HL-60/S4 (cell line): ENCODE results near the gene CTU2.

Source experiments
- in situ Hi-C: fragments of 300-500 bp; cut with MboI; formaldehyde crosslinking; loops from 2 replicates; pipeline ENCODE4 v1.14.3; 2022; ENCODE audit warnings: low sequenced_read_pairs

The CTU2 gene

GRCh38 chr16:88726408-88726749, 20.1 kb downstream of the CTU2 start:
- in situ Hi-C loops, result no loop called here

GRCh38 chr16:88726981-88727380, 20.7 kb downstream of the CTU2 start:
- in situ Hi-C loops, result no loop called here

GRCh38 chr16:88727871-88728270, 21.6 kb downstream of the CTU2 start:
- in situ Hi-C loops, result no loop called here

- in situ Hi-C loops, result no loop called here
Measured at GRCh38 chr16:88730632-88731607, 24.6 kb downstream of the CTU2 start.

GRCh38 chr16:88731699-88732098, 25.4 kb downstream of the CTU2 start:
- in situ Hi-C loops, result no loop called here

GRCh38 chr16:88732172-88732960, 26.1 kb downstream of the CTU2 start:
- in situ Hi-C loops, result no loop called here

- in situ Hi-C loops, result no loop called here
Measured at GRCh38 chr16:88732961-88733294, 26.6 kb downstream of the CTU2 start.

- in situ Hi-C loops, result no loop called here
Measured at GRCh38 chr16:88733630-88734360, 27.5 kb downstream of the CTU2 start.

GRCh38 chr16:88734361-88734728, 28.0 kb downstream of the CTU2 start:
- in situ Hi-C loops, result no loop called here

GRCh38 chr16:88735121-88735520, 28.8 kb downstream of the CTU2 start:
- in situ Hi-C loops, result no loop called here

- in situ Hi-C loops, result no loop called here
Measured at GRCh38 chr16:88735616-88736015, 29.3 kb downstream of the CTU2 start.

- in situ Hi-C loops, result no loop called here
Measured at GRCh38 chr16:88736088-88736487, 29.8 kb downstream of the CTU2 start.

GRCh38 chr16:88736496-88736895, 30.2 kb downstream of the CTU2 start:
- in situ Hi-C loops, result no loop called here

GRCh38 chr16:88737298-88738150, 31.2 kb downstream of the CTU2 start:
- in situ Hi-C loops, result no loop called here

GRCh38 chr16:88738151-88739084, 32.1 kb downstream of the CTU2 start:
- in situ Hi-C loops, result no loop called here

GRCh38 chr16:88739139-88739976, 33.1 kb downstream of the CTU2 start:
- in situ Hi-C loops, result no loop called here

- in situ Hi-C loops, result no loop called here
Measured at GRCh38 chr16:88739977-88740726, 33.8 kb downstream of the CTU2 start.

- in situ Hi-C loops, result no loop called here
Measured at GRCh38 chr16:88740727-88741055, 34.4 kb downstream of the CTU2 start.
